ENCODE measurements around the gene NHSL2. TPM values are rescaled to one million over a fixed set of nuclear protein-coding genes. Genes with fewer than 3 reads are reported as not detected.

NHSL2 gene
- total RNA-seq, 1 experiment from 2014 or later, result 0.58 TPM

- ChIA-PET CTCF (no interaction called here), POLR2A (ENCODE audit: low non-redundant PET) (no interaction called here)
- Histone ChIP-seq H3K27ac (ENCODE audit: low read depth, low read length, poor library complexity, severe bottlenecking) (no peak overlapping the region), H3K36me3 (ENCODE audit: insufficient read depth, low read length, poor library complexity, severe bottlenecking) (no peaks in the 10 kb centered on the region), H3K27me3 (replicated peaks; ENCODE audit: insufficient read depth, low read depth, low read length, poor library complexity) (no peaks in the 10 kb centered on the region), H3K9me3 (ENCODE audit: low read depth, low read length, poor library complexity, severe bottlenecking) (no peaks in the 10 kb centered on the region), H3K4me1 (ENCODE audit: insufficient read depth, low read length, poor library complexity, severe bottlenecking) (peaks cover 39% of the 10 kb centered on the region), H3K4me3 (ENCODE audit: low read depth, low read length, poor library complexity, severe bottlenecking) (no peak overlapping the region)
- no TSS peak for BruUV-seq (replicated peaks)
- TF ChIP-seq EZH2 (IDR thresholded peaks at IDR 0.05; ENCODE audit: borderline replicate concordance, low read depth, low read length, poor library complexity, severe bottlenecking), result no peak
- no peak for TF ChIP-seq CTCF (conservative IDR thresholded peaks at IDR 0.05; ENCODE audit: low read depth, low read length)
- intact Hi-C loops (cut with micrococcal nuclease; ENCODE audit: unreplicated experiment), result no loop called here
- DNase-seq (ENCODE audit: low spot score), result no peak
Measured at GRCh38 chrX:72117636-72118210, 207.1 kb downstream of the NHSL2 start.

- Histone ChIP-seq H3K27me3 (replicated peaks; ENCODE audit: insufficient read depth, low read depth, low read length, poor library complexity) (no peaks in the 10 kb centered on the region), H3K9me3 (ENCODE audit: low read depth, low read length, poor library complexity, severe bottlenecking) (no peaks in the 10 kb centered on the region), H3K27ac (ENCODE audit: low read depth, low read length, poor library complexity, severe bottlenecking) (no peak overlapping the region), H3K36me3 (ENCODE audit: insufficient read depth, low read length, poor library complexity, severe bottlenecking) (no peaks in the 10 kb centered on the region), H3K4me3 (ENCODE audit: low read depth, low read length, poor library complexity, severe bottlenecking) (no peak overlapping the region), H3K4me1 (ENCODE audit: insufficient read depth, low read length, poor library complexity, severe bottlenecking) (peaks cover 38% of the 10 kb centered on the region)
- TF ChIP-seq CTCF (conservative IDR thresholded peaks at IDR 0.05; ENCODE audit: low read depth, low read length) (no peak), EZH2 (IDR thresholded peaks at IDR 0.05; ENCODE audit: borderline replicate concordance, low read depth, low read length, poor library complexity, severe bottlenecking) (no peak)
- BruUV-seq (replicated peaks), result no TSS peak
- CTCF ChIA-PET, result no interaction called here
- POLR2A ChIA-PET (ENCODE audit: low non-redundant PET), result no interaction called here
- DNase-seq (ENCODE audit: low spot score), result no peak
- intact Hi-C loops (cut with micrococcal nuclease; ENCODE audit: unreplicated experiment), result no loop called here
Measured at GRCh38 chrX:72120837-72121236, 210.2 kb downstream of the NHSL2 start.

- Histone ChIP-seq H3K4me1 (ENCODE audit: insufficient read depth, low read length, poor library complexity, severe bottlenecking) (peaks cover 38% of the 10 kb centered on the region), H3K4me3 (ENCODE audit: low read depth, low read length, poor library complexity, severe bottlenecking) (no peak overlapping the region), H3K9me3 (ENCODE audit: low read depth, low read length, poor library complexity, severe bottlenecking) (no peaks in the 10 kb centered on the region), H3K27me3 (replicated peaks; ENCODE audit: insufficient read depth, low read depth, low read length, poor library complexity) (no peaks in the 10 kb centered on the region), H3K36me3 (ENCODE audit: insufficient read depth, low read length, poor library complexity, severe bottlenecking) (no peaks in the 10 kb centered on the region), H3K27ac (ENCODE audit: low read depth, low read length, poor library complexity, severe bottlenecking) (no peak overlapping the region)
- ChIA-PET CTCF (no interaction called here), POLR2A (ENCODE audit: low non-redundant PET) (no interaction called here)
- peak; percentile 39 for DNase-seq (ENCODE audit: low spot score)
- intact Hi-C loops (cut with micrococcal nuclease; ENCODE audit: unreplicated experiment), result no loop called here
- TF ChIP-seq CTCF (conservative IDR thresholded peaks at IDR 0.05; ENCODE audit: low read depth, low read length) (no peak), EZH2 (IDR thresholded peaks at IDR 0.05; ENCODE audit: borderline replicate concordance, low read depth, low read length, poor library complexity, severe bottlenecking) (no peak)
- no TSS peak for BruUV-seq (replicated peaks)
Measured at GRCh38 chrX:72121383-72121782, 210.7 kb downstream of the NHSL2 start.

Data from A673 (cell line).